ENCODE results near the gene CHCHD3.

Gene CHCHD3

DNA sequence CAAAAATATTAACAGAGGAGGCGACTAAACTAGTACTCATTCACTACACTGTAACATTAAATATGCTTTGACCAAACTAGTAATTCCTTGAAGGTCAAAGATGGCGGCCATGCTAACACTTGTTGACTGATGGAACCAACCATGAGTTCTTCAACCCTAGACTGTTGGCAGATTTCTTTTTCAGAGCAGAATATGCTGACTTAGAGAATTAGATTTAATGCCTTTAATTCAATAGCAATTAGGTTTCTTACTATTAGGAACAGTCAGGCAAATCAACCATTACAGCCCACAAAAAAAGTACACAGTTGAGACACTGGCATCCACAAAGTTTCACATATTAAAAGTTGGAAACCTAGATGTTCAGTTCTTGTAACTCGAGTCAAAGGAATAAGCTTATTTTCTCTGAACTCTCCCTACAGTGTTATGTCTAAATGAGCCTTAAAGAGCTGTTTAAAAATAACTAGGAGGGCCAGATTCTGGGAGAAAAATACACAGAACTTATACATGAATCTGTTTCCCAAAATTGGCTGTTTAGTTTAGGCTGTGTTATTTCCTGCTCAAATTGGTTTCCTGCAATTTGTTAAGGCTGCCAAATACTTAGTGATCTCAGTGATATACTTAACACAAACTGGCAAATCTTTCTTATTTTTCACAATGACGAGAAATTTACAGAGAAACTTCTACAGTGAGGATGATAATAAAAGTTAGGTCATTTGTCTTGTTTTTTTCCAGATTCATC is 17.6 kb downstream of the CHCHD3 start:
- TF ChIP-seq, protein P1, sequence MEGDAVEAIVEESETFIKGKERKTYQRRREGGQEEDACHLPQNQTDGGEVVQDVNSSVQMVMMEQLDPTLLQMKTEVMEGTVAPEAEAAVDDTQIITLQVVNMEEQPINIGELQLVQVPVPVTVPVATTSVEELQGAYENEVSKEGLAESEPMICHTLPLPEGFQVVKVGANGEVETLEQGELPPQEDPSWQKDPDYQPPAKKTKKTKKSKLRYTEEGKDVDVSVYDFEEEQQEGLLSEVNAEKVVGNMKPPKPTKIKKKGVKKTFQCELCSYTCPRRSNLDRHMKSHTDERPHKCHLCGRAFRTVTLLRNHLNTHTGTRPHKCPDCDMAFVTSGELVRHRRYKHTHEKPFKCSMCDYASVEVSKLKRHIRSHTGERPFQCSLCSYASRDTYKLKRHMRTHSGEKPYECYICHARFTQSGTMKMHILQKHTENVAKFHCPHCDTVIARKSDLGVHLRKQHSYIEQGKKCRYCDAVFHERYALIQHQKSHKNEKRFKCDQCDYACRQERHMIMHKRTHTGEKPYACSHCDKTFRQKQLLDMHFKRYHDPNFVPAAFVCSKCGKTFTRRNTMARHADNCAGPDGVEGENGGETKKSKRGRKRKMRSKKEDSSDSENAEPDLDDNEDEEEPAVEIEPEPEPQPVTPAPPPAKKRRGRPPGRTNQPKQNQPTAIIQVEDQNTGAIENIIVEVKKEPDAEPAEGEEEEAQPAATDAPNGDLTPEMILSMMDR (IDR thresholded peaks at IDR 0.05), result no peak
- no peak for TF ChIP-seq ZFX (IDR thresholded peaks at IDR 0.05; ENCODE audit: borderline replicate concordance)
- no peak overlapping the region for H3K27ac ChIP-seq

DNA sequence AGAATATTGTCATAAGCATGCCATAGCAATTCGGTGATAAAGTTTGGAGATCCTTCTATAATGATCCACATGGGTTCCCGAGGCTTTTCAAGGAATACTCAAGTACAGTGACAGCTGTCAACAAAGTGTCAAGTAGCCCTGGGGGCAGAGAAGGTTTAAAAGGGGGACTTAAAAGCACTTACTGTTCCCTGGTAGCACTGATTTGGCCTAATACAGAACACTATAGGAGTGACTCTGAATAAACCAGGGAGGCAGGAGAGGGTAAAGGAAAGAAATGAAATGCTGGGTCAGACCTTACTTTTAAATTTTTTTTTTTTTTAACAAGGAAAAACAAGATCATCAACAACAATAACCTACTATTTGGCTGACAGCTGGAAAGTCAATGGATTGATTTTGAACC is 20.1 kb downstream of the CHCHD3 start:
- no peak for TF ChIP-seq ZFX (IDR thresholded peaks at IDR 0.05; ENCODE audit: borderline replicate concordance)
- H3K27ac ChIP-seq, result no peak overlapping the region

DNA sequence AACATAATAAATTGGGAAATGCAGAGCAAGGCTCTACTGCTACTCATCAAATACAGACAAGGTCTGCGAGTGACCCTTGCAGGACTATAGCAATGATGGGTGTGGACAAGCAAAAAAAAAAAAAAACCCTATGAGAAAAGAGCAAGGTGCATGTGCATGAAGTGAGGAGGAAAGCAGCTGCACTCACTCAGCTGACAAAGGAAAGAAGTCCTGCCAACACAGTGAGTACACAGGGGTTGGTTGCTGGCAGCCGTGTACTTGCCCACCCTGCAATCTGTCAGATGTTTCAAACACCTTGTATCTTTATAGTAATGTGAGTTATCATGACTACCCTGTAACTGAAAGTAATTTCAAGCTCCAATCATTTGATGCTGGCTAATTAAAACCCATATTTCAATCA is 20.5 kb downstream of the CHCHD3 start:
- TF ChIP-seq ZFX (IDR thresholded peaks at IDR 0.05; ENCODE audit: borderline replicate concordance), result no peak
- TF ChIP-seq, protein P1 (IDR thresholded peaks at IDR 0.05), result no peak

DNA sequence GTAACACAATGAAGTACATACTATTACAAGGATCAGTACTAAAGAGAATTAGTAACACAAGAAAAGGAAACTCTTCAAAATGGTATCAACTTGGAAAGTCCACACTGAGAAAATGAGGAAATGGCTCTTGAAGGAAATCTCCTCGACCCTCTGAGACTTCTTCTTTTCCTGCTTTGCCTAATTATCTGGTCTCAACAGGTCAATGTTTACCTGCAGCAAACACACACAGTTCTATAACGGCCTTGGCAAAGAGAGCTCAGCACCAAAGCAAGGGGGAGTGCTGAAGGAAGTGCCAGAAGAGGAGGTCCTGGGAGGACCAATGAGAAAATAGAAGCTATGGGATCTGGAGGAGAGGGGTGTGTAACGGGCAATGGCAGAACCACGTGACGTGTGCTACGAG is 21.9 kb downstream of the CHCHD3 start:
- peak overlapping the region; percentile 35 for H3K27ac ChIP-seq
- TF ChIP-seq ZFX (IDR thresholded peaks at IDR 0.05; ENCODE audit: borderline replicate concordance), result no peak
- TF ChIP-seq, protein P1 (IDR thresholded peaks at IDR 0.05), result no peak

More for the DNA sequence above, 20.5 kb downstream of the CHCHD3 start:
- no peak overlapping the region for H3K27ac ChIP-seq

DNA sequence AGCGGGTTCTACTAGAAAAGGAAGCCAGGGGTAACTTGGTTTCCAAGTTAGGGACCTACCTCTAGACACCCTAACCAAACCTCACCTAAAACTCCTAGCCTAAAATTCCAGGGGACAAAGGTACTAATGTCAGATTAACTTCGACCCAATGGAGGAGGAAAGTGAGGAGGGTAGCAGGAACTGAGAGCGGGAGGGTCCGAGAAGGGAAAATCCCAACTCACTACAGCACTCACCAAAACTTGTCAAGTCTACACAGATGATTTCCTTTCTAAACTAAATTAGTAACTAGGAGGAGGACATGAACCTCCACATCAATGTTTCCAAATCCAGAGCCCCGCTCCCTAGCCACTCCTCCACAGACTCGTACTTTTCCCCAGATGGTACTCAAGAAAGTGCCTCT is 22.6 kb downstream of the CHCHD3 start:
- H3K27ac ChIP-seq, result peak overlapping the region; percentile 35; the same call in 1 of the 2 replicates
- TF ChIP-seq, protein P1 (IDR thresholded peaks at IDR 0.05), result no peak
- no peak for TF ChIP-seq ZFX (IDR thresholded peaks at IDR 0.05; ENCODE audit: borderline replicate concordance)

DNA sequence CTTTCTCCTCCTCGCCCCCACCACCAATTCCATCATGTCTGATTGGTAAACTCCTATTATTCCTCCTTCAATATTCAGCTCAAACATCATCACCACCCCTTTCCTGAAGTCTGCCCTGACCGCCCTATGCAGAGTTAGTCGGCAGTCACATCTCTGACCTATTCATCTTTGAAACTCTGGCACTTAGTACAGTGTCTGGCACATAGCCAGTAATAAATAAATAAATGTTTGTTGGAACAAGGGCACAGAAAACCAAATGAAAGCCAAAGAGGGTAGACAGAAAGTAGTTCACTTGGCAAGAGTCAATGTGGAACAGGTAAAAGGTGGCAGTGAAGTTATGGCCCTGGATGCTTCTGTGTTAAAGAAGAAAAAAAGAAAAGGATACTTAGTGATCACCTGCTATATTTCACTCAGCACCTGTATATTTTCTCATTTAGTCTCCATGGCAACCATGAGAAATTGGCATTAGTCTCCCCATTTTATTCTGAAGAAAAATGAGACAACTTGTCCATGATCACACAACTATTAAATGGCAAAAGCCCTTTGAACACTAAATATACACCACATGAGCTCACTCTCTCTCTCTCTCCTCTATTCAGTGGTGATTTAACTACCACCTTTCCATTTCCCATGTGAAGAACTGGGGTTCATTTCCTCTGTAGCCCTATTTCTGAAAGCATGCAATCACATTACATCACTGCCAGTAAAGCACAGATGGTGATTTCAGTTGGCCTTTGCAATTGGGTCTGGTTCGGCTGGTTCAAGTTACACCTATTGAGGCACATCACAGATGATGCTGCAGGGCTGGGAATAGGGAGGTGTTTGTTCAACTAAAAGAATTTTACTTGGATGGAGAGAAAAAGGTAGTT is 25.3 kb downstream of the CHCHD3 start:
- TF ChIP-seq, protein P1 (IDR thresholded peaks at IDR 0.05), result no peak
- no peak for TF ChIP-seq ZFX (IDR thresholded peaks at IDR 0.05; ENCODE audit: borderline replicate concordance)
- H3K27ac ChIP-seq, result peak overlapping the region; percentile 47

DNA sequence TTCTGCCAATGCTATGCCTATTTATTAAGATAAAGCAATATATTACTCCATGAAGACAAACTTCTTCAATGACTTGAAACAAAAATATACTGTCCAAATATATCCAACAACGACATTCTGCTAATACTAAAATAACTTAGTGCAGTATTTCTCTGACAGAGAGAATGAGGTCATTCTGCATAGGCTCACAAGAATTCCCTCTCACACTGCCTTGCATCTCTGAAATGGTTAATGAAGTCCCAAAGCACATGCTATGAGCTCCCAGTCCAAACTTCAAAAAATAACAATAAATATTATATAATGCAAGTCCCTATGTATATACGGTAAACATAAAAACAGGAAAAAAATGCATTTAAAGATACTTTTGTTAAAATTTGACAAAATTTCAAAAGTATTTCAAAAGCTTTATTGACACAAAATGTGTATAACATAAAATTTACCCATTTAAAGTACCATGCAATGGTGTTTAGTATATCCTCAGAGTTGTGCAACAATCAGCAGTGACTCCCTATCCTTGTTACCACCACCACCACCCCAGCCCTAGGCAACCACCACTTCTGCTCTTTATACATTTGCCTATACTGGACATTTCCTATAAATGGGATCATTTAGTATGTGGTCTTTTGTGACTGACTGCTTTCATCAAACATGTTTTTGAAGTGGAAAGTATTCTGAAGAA is 27.6 kb downstream of the CHCHD3 start:
- TF ChIP-seq, protein P1 (IDR thresholded peaks at IDR 0.05), result no peak
- TF ChIP-seq ZFX (IDR thresholded peaks at IDR 0.05; ENCODE audit: borderline replicate concordance), result no peak

More for the DNA sequence above, 27.6 kb downstream of the CHCHD3 start:
- H3K27ac ChIP-seq, result no peak overlapping the region

Measured in 22Rv1 (cell line).